Trophoblast cell (in vitro differentiated cells and primary cell): ENCODE results near the gene DNAJC6.

ENCODE experiments used
- DNase-seq, 2 donors: peaks; one replicate each; pipeline ENCODE4 v3.0.0-alpha.2; 2016
- H2AFZ ChIP-seq: 2 replicates; pipeline ENCODE4 v1.6.1; 2013; ENCODE audit warnings: low read length, moderate library complexity, mild to moderate bottlenecking; ENCODE audit not compliant: insufficient read depth, poor library complexity
- H2AK5ac ChIP-seq: 2 replicates; pipeline ENCODE4 v1.6.1; 2013; ENCODE audit warnings: mild to moderate bottlenecking, low read length
- H2BK120ac ChIP-seq: 2 replicates; pipeline ENCODE4 v1.6.1; 2013; ENCODE audit warnings: low read length, mild to moderate bottlenecking, moderate library complexity; ENCODE audit not compliant: insufficient read depth, poor library complexity
- H2BK12ac ChIP-seq: 2 replicates; pipeline ENCODE4 v1.6.1; 2013; ENCODE audit warnings: mild to moderate bottlenecking, low read length, moderate library complexity
- H2BK5ac ChIP-seq: 2 replicates; pipeline ENCODE4 v1.6.1; 2013; ENCODE audit warnings: low read length, low read depth, moderate library complexity, mild to moderate bottlenecking; ENCODE audit not compliant: poor library complexity
- H3K14ac ChIP-seq: 2 replicates; pipeline ENCODE4 v1.6.1; 2013; ENCODE audit warnings: mild to moderate bottlenecking, low read length
- H3K18ac ChIP-seq: 2 replicates; pipeline ENCODE4 v1.6.1; 2013; ENCODE audit warnings: mild to moderate bottlenecking, low read length
- H3K23ac ChIP-seq: 2 replicates; pipeline ENCODE4 v1.6.1; 2013; ENCODE audit warnings: low read length
- H3K27ac ChIP-seq: 2 replicates; pipeline ENCODE4 v1.5.1; 2013; ENCODE audit warnings: low read depth, mild to moderate bottlenecking, inconsistent platforms, low read length, moderate library complexity
- H3K27me3 ChIP-seq: 2 replicates; pipeline ENCODE4 v1.6.1; 2013; ENCODE audit warnings: inconsistent platforms, mild to moderate bottlenecking, low read length, moderate library complexity; ENCODE audit not compliant: insufficient read depth
- H3K36me3 ChIP-seq, 2 experiments: 1 replicate in 1 of 2; 2 replicates in 1 of 2; pipeline ENCODE4 v1.6.1; 2013; ENCODE audit warnings: low read length in 2 of 2, mild to moderate bottlenecking in 2 of 2, moderate library complexity in 1 of 2; ENCODE audit not compliant: insufficient read depth in 2 of 2, control insufficient read depth in 1 of 2
- H3K4ac ChIP-seq: 2 replicates; pipeline ENCODE4 v1.6.1; 2013; ENCODE audit warnings: low read depth, mild to moderate bottlenecking, low read length, moderate library complexity
- H3K4me1 ChIP-seq, 2 experiments: 1 replicate in 1 of 2; 2 replicates in 1 of 2; pipeline ENCODE4 v1.6.1; 2013; ENCODE audit warnings: low read length in 2 of 2, mild to moderate bottlenecking in 2 of 2, moderate library complexity in 1 of 2; ENCODE audit not compliant: insufficient read depth in 2 of 2, control insufficient read depth in 1 of 2
- H3K4me2 ChIP-seq: 2 replicates; pipeline ENCODE4 v1.6.1; 2013; ENCODE audit warnings: inconsistent platforms, mild to moderate bottlenecking, low read length, moderate library complexity
- H3K4me3 ChIP-seq: 2 replicates; pipeline ENCODE4 v1.5.1; 2013; ENCODE audit warnings: mild to moderate bottlenecking, low read depth, low read length, inconsistent platforms
- H3K79me1 ChIP-seq: one replicate; pipeline ENCODE4 v1.6.1; 2013; ENCODE audit warnings: low read length
- H3K79me2 ChIP-seq: 2 replicates; pipeline ENCODE4 v1.6.1; 2013; ENCODE audit warnings: low read length, mild to moderate bottlenecking; ENCODE audit not compliant: control insufficient read depth, insufficient read depth, poor library complexity
- H3K9ac ChIP-seq: 2 replicates; pipeline ENCODE4 v1.6.1; 2013; ENCODE audit warnings: mild to moderate bottlenecking, low read length
- H3K9me3 ChIP-seq: 2 replicates; pipeline ENCODE4 v1.6.1; 2013; ENCODE audit warnings: low read depth, mild to moderate bottlenecking, control low read depth, inconsistent platforms, low read length; ENCODE audit not compliant: insufficient read depth
- H4K12ac ChIP-seq: 2 replicates; pipeline ENCODE4 v1.6.1; 2013; ENCODE audit warnings: low read depth, mild to moderate bottlenecking, low read length, moderate library complexity
- H4K8ac ChIP-seq: 2 replicates; pipeline ENCODE4 v1.6.1; 2013; ENCODE audit warnings: low read depth, mild to moderate bottlenecking, low read length, moderate library complexity
- H4K91ac ChIP-seq: one replicate; pipeline ENCODE4 v1.6.1; 2013; ENCODE audit warnings: low read depth, mild to moderate bottlenecking, low read length, moderate library complexity
- WGBS: extraction: QIAGEN DNeasy Blood & Tissue Kit; methylation state at CpG from one replicate; pipeline ENCODE4 v1.1.7; 2013; ENCODE audit warnings: missing lambda C conversion rate; ENCODE audit not compliant: insufficient read length, insufficient coverage; ENCODE audit errors: extremely low coverage; 5-methylcytosine and 5-hydroxymethylcytosine counted together

DNAJC6 gene

DNA sequence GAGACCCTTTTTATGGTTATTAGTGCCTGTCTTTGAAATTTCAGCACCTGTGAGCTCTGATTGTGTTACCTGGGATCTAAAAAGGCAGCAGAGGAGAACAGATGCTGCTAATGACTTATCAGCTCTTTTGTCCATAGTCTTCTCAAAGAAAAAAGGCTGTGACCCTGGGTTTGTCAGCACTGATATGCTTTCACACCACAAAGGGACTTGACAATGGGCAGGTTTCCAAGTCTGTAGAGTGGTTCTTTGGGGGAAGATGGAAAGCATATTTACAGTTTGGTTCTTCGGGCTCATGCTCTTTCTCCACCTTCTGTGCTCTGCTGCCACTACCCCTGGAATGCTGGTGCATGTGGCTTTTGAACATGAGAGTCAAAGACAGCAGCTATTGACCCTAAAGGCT, 32.0 kb downstream of the DNAJC6 start:
- no peak overlapping the region for H2BK5ac ChIP-seq
- no peak overlapping the region for H4K12ac ChIP-seq
- no peaks in the 10 kb centered on the region for H3K27me3 ChIP-seq
- no peak overlapping the region for H3K4me3 ChIP-seq
- no peak for DNase-seq
- no peak overlapping the region for H2BK120ac ChIP-seq
- H3K23ac ChIP-seq: no peak overlapping the region
- H3K4me1 ChIP-seq: no peaks in the 10 kb centered on the region
- no peaks in the 10 kb centered on the region for H3K36me3 ChIP-seq
- no peak overlapping the region for H2AK5ac ChIP-seq
- H3K14ac ChIP-seq: no peak overlapping the region
- H3K79me1 ChIP-seq: no peaks in the 10 kb centered on the region
- no peaks in the 10 kb centered on the region for H3K9me3 ChIP-seq
- no peak overlapping the region for H3K9ac ChIP-seq
- H4K91ac ChIP-seq: no peak overlapping the region
- no peak overlapping the region for H3K4ac ChIP-seq
- no CpG with 5 or more reads among the region's 1 CpG for WGBS
- no peak overlapping the region for H4K8ac ChIP-seq
- H3K79me2 ChIP-seq: no peaks in the 10 kb centered on the region
- H3K18ac ChIP-seq: no peak overlapping the region
- no peak overlapping the region for H3K27ac ChIP-seq
- no peak overlapping the region for H3K4me2 ChIP-seq
- no peak overlapping the region for H2BK12ac ChIP-seq
- H2AFZ ChIP-seq: no peak overlapping the region

DNA sequence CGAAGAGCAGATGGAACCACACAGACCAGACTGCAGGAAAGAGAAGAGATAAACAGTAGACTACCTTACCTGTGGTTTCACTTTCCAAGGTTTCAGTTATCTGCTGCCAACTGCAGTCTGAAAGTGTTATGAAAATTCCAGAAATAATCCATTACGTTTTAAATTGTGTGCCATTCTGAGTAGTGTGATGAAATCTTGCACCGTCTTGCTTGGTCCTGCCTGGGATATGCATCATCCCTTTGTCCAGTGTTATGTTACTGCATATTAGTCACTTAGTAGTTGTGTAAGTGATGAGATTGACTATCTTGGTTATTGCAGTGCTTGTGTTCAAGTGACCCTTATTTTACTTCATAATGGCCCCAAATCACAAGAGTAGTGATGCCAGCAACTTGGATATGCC, 33.9 kb downstream of the DNAJC6 start:
- Histone ChIP-seq H3K18ac (no peak overlapping the region), H3K79me2 (no peaks in the 10 kb centered on the region), H4K12ac (no peak overlapping the region), H2AFZ (no peak overlapping the region), H3K27me3 (no peaks in the 10 kb centered on the region), H3K14ac (no peak overlapping the region), H2AK5ac (no peak overlapping the region), H2BK5ac (no peak overlapping the region), H4K8ac (no peak overlapping the region), H3K27ac (no peak overlapping the region), H3K4me2 (no peak overlapping the region), H3K9me3 (no peaks in the 10 kb centered on the region), H3K4me1 (no peaks in the 10 kb centered on the region), H4K91ac (no peak overlapping the region), H3K79me1 (no peaks in the 10 kb centered on the region), H3K4me3 (no peak overlapping the region), H2BK12ac (no peak overlapping the region), H2BK120ac (no peak overlapping the region), H3K9ac (no peak overlapping the region), H3K36me3 (no peaks in the 10 kb centered on the region), H3K23ac (no peak overlapping the region), H3K4ac (no peak overlapping the region)
- DNase-seq: peak in 1 of 2 donors; percentile 64
- no CpG with 5 or more reads among the region's 3 CpGs for WGBS

DNA sequence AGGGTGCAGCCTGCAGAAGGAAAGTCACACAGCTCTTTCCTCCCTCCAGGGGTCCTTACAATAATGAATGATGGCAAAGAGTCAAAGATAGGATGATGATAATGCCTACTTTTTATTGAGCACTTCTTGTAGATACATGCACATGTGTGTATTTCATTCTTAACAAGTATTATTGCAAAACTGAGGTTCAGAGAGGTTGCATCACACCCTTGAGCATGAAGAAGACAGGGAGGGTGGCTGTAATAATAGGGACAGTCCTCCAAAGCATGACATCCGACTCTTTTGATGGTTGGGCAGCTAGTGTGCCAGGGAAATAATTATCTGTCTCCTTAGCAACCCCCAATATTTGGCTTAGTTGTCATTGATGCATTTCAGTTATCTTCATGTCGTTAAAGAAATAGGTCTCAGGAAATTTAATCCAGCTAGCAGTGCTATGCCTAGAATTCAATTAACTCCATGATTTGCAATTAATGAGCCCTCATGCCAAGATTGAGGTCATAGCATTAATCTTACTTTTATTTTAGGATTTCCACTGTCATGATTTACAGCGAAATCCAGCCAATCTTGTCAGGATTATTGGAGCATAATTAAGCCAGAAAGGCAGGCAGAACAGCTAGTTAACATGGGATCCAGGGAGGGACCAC, 35.0 kb downstream of the DNAJC6 start:
- no peak overlapping the region for H2BK5ac ChIP-seq
- H3K9ac ChIP-seq: no peak overlapping the region
- no peak overlapping the region for H3K4me3 ChIP-seq
- no peak overlapping the region for H3K23ac ChIP-seq
- no peak overlapping the region for H3K4me2 ChIP-seq
- no peak overlapping the region for H2AFZ ChIP-seq
- no peaks in the 10 kb centered on the region for H3K79me1 ChIP-seq
- H3K36me3 ChIP-seq: no peaks in the 10 kb centered on the region
- H2BK12ac ChIP-seq: no peak overlapping the region
- no peak for DNase-seq
- H4K91ac ChIP-seq: no peak overlapping the region
- no peak overlapping the region for H4K12ac ChIP-seq
- no peaks in the 10 kb centered on the region for H3K27me3 ChIP-seq
- no peaks in the 10 kb centered on the region for H3K9me3 ChIP-seq
- H3K4ac ChIP-seq: no peak overlapping the region
- H3K79me2 ChIP-seq: no peaks in the 10 kb centered on the region
- H3K18ac ChIP-seq: no peak overlapping the region
- no peak overlapping the region for H3K27ac ChIP-seq
- no peak overlapping the region for H2AK5ac ChIP-seq
- H2BK120ac ChIP-seq: no peak overlapping the region
- H3K14ac ChIP-seq: no peak overlapping the region
- no CpG with 5 or more reads among the region's 3 CpGs for WGBS
- H3K4me1 ChIP-seq: no peaks in the 10 kb centered on the region
- H4K8ac ChIP-seq: no peak overlapping the region

DNA sequence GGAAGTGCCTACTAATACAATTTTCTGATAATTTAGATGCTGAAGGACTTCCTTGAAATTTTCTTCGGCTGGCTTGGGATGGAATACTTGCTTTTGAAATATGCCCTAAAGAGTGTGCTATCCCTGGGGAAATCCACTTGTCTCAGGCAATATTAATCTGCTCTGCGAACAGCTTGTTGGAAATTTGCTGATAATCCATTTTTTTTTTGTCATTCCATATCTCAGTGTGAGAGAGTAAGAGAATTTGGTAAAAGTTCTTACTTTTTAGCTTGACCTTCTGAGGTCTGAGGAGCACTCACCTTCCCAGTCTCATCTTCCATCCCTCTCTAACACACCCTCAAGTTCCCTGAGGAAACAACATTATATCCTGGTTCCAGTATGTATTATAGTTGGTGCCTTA, 36.8 kb downstream of the DNAJC6 start:
- no peak overlapping the region for H4K91ac ChIP-seq
- H2AFZ ChIP-seq: no peak overlapping the region
- H2AK5ac ChIP-seq: no peak overlapping the region
- no peaks in the 10 kb centered on the region for H3K27me3 ChIP-seq
- no peak overlapping the region for H2BK5ac ChIP-seq
- H3K18ac ChIP-seq: no peak overlapping the region
- H3K23ac ChIP-seq: no peak overlapping the region
- no peak overlapping the region for H3K4me3 ChIP-seq
- no peaks in the 10 kb centered on the region for H3K79me2 ChIP-seq
- no peak overlapping the region for H3K27ac ChIP-seq
- H3K4me1 ChIP-seq: no peaks in the 10 kb centered on the region
- H3K4me2 ChIP-seq: no peak overlapping the region
- H3K14ac ChIP-seq: no peak overlapping the region
- no CpG with 5 or more reads among the region's 2 CpGs for WGBS
- no peaks in the 10 kb centered on the region for H3K79me1 ChIP-seq
- no peak overlapping the region for H4K8ac ChIP-seq
- H3K36me3 ChIP-seq: no peaks in the 10 kb centered on the region
- H3K9me3 ChIP-seq: no peaks in the 10 kb centered on the region
- H3K9ac ChIP-seq: no peak overlapping the region
- DNase-seq: no peak
- no peak overlapping the region for H2BK120ac ChIP-seq
- H3K4ac ChIP-seq: no peak overlapping the region
- H2BK12ac ChIP-seq: no peak overlapping the region
- H4K12ac ChIP-seq: no peak overlapping the region
